ACC112 (cell line): ENCODE data around the gene EPB41L1.

ENCODE experiments used
- H2AFZ ChIP-seq: fragments of 200-600 bp; sonication (generic); one replicate; pipeline ENCODE4 v1.6.0; 2017; ENCODE audit warnings: antibody characterized with exemption, low read length; ENCODE audit not compliant: unreplicated experiment
- H3K27ac ChIP-seq: fragments of 200-600 bp; sonication (generic); 2 replicates; pipeline ENCODE4 v1.5.1; 2014; ENCODE audit warnings: low read depth, mild to moderate bottlenecking, antibody characterized with exemption, low read length, moderate library complexity
- H3K27me3 ChIP-seq: fragments of 200-600 bp; sonication (generic); 2 replicates; pipeline ENCODE4 v1.6.1; 2014; ENCODE audit warnings: mild to moderate bottlenecking, antibody characterized with exemption, low read length, moderate library complexity, mixed read lengths; ENCODE audit not compliant: insufficient read depth
- H3K36me3 ChIP-seq: fragments of 200-600 bp; sonication (generic); 2 replicates; pipeline ENCODE4 v1.6.1; 2016; ENCODE audit warnings: mild to moderate bottlenecking, antibody characterized with exemption, low read length, moderate library complexity, mixed read lengths; ENCODE audit not compliant: insufficient read depth
- H3K4me1 ChIP-seq: fragments of 200-600 bp; sonication (generic); one replicate; pipeline ENCODE4 v1.6.1; 2016; ENCODE audit warnings: low read length, mixed read lengths; ENCODE audit not compliant: insufficient read depth, unreplicated experiment, control insufficient read depth
- H3K4me3 ChIP-seq: fragments of 200-600 bp; sonication (generic); 2 replicates; pipeline ENCODE4 v1.5.1; 2014; ENCODE audit warnings: mild to moderate bottlenecking, low read depth, low read length
- H3K79me2 ChIP-seq: fragments of 200-600 bp; sonication (generic); one replicate; pipeline ENCODE4 v1.6.0; 2016; ENCODE audit warnings: low read length; ENCODE audit not compliant: control insufficient read depth, unreplicated experiment, insufficient read depth

Gene EPB41L1

DNA sequence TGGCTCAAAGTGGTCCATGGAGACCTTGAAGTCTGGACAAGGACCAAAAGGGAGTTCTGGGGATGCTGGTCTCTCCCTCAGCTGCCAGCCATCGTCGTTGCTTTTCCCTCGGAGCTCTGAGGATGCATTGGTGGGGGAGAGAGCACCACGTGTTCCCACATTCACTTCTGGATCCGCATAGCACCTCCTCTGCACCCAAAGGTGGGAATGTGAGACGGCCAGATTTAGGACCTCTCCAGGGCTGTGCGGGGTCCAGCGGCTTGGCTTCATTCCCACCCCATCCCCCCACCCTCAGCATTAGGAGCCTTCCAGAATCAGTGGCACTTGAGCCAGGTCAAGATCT, 1.1 kb downstream of the EPB41L1 start:
- H3K4me1 ChIP-seq: peaks cover 8% of the 10 kb centered on the region
- H3K27ac ChIP-seq: no peak overlapping the region
- no peak overlapping the region for H2AFZ ChIP-seq

DNA sequence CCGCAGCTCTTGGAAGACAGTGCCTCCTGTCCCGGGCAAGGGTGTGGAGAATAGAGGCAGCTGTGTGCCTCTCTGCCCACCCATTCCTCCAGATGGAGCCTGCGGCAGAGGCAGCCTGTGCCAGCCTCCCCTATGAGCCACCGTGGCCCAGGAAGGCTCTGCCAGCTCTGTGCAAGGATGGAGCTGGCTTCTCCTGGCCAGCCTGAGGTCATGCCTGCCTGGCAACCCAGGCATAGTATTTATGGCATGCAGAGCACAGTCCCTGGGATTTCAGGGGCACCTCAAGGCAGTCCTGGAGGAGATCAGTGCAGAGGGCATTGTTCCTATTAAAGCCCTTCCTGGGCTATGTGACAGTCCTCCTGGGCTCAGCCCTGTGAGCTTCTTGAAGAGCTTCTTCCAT, 1.5 kb downstream of the EPB41L1 start:
- Histone ChIP-seq H3K79me2 (no peaks in the 10 kb centered on the region), H2AFZ (no peak overlapping the region), H3K27me3 (no peaks in the 10 kb centered on the region), H3K4me1 (peaks cover 8% of the 10 kb centered on the region), H3K4me3 (no peak overlapping the region), H3K36me3 (no peaks in the 10 kb centered on the region), H3K27ac (no peak overlapping the region)

More for the DNA sequence above, 1.1 kb downstream of the EPB41L1 start:
- no peaks in the 10 kb centered on the region for H3K36me3 ChIP-seq
- H3K27me3 ChIP-seq: no peaks in the 10 kb centered on the region
- no peaks in the 10 kb centered on the region for H3K79me2 ChIP-seq
- H3K4me3 ChIP-seq: peak overlapping the region; percentile 77; the same call in 1 of the 2 replicates

DNA sequence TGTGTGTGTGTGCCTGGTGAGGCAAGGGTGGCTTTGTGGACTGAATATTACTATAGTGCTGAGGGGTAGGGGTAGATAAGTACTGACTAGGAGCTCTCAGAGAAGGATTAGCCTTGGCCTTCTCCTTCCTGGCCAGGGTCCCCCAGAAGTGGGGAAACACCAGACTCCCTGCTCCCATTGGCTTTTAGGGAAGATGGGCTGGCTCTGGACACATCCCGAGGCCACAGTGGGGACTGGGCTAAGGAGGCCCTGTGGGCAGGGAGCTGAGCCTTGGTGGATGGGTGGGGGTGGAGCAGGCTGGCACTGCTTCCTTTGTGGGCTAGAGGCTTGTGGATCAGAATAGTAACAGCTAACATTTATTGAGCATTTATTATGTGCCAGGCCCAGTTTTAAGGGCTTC, 3.1 kb downstream of the EPB41L1 start:
- no peaks in the 10 kb centered on the region for H3K27me3 ChIP-seq
- no peaks in the 10 kb centered on the region for H3K36me3 ChIP-seq
- H2AFZ ChIP-seq: no peak overlapping the region
- no peak overlapping the region for H3K27ac ChIP-seq
- peaks cover 8% of the 10 kb centered on the region for H3K4me1 ChIP-seq
- no peak overlapping the region for H3K4me3 ChIP-seq
- no peaks in the 10 kb centered on the region for H3K79me2 ChIP-seq

DNA sequence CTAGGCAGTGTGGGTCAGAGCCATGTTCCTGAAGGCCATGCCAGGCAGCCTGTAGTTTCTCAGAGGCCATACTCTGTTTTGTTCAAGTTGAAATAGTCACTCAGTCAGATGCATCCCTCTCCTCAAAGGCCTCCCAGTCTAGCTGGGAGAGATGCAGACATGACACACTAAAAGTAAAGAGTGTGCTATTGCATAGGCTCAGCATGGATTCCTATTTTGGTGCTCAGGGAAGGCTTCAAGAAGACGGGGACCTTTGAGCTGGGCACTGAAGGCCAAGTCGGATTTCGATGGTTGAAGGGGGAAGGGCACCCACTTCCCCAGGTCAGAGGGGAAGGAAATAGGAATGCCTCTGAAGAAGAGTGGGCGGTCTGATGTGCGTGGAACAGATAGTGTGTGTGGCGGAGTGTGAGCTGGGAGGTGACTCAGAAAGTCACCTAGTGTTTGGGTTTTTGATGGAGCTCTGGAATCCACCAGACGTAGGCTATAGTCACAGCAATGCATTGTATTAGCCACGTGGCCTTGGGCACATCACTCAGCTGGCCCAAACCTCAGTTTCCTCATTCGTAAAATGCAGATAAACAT, 3.7 kb downstream of the EPB41L1 start:
- Histone ChIP-seq H3K36me3 (no peaks in the 10 kb centered on the region), H2AFZ (no peak overlapping the region), H3K27ac (no peak overlapping the region), H3K4me1 (peaks cover 8% of the 10 kb centered on the region), H3K4me3 (no peak overlapping the region), H3K27me3 (no peaks in the 10 kb centered on the region), H3K79me2 (no peaks in the 10 kb centered on the region)

DNA sequence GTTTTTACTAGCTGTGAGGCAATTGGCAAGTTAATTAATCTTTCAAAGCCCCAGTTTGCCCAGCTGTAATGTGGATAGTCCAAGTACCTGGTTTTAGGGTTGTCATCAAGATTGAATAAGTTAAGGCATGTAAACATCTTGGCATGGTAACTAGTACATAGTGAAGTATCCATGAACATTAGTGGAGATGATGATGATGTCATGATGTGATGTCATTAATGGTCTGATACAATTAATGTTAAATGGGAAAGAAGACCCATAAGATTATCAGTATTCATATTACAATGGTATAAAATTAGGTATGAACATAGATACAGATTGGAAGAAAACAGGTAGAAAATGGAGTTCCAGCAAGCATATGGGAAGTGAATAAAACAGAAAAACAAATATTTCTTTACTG, 5.3 kb downstream of the EPB41L1 start:
- Histone ChIP-seq H3K4me3 (no peak overlapping the region), H3K79me2 (no peaks in the 10 kb centered on the region), H3K27me3 (no peaks in the 10 kb centered on the region), H3K27ac (no peak overlapping the region), H3K36me3 (no peaks in the 10 kb centered on the region), H2AFZ (no peak overlapping the region), H3K4me1 (no peaks in the 10 kb centered on the region)

DNA sequence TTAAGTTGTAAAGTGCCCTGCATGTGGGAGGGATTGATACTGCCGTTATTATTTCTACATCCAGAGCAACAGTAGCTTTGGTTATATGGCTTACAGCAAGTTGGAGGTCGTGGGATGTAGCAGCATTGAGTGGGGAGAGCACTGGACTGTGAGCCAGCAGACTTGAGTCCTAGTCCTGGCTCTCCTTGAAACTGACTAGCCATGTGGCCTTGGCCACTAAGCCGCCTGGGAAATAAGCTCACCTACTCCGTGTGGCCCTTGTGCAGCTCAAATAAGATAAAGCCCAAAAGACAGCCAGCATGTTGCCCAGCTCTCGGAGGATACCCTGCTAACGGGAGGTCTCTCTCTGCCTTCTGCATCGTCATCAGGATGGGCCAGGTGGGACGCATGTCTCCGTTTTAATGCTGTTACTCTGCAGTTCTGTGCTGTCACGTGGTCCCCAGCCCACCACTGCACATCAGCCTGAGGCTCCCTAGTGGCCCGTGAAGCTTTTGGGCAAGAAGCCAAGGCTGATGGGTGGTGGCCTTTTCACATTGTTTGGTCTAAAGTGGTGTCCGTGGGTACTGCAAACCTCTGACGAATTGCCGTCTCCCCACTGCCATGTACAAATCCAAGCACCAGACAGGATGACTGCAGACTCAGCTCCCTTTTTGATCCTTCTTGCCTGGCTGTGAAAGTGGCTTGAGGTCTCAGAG, 7.9 kb downstream of the EPB41L1 start:
- H2AFZ ChIP-seq: no peak overlapping the region
- H3K4me3 ChIP-seq: no peak overlapping the region
- no peaks in the 10 kb centered on the region for H3K36me3 ChIP-seq
- H3K79me2 ChIP-seq: no peaks in the 10 kb centered on the region
- no peaks in the 10 kb centered on the region for H3K27me3 ChIP-seq
- no peak overlapping the region for H3K27ac ChIP-seq
- H3K4me1 ChIP-seq: no peaks in the 10 kb centered on the region

DNA sequence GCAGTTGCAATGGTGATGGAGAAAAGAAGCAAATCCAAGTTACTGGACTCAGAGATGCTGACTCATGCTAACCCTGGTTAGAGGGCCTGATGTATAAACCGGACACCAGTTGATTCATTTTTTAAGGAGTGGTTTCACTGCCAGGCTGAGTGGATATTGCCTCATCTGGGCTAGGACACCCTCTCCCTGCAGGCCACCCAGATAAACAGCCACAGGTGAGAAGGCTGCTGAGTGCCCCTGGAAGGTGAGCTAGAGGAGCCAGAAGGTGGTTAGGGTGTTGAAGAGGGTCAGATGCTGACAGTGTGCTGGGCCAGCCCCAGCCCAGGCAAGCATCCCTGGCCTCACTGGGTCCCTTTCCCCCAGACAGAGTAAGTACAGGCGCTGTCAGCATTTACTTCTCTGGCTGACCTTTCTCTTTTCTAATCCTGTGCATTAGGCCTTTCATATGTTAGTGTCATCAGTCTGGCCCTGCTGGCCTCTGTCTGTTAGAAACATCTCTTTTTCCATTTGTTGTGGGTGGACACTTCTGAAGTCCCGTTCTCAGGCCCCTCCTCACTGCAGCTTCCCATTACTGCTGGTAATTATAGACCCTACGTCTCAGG, 13.5 kb downstream of the EPB41L1 start:
- Histone ChIP-seq H3K4me3 (no peak overlapping the region), H3K4me1 (peaks cover 16% of the 10 kb centered on the region), H2AFZ (no peak overlapping the region), H3K79me2 (no peaks in the 10 kb centered on the region), H3K27ac (peak overlapping the region; percentile 33; the same call in 1 of the 2 replicates), H3K27me3 (no peaks in the 10 kb centered on the region), H3K36me3 (no peaks in the 10 kb centered on the region)

DNA sequence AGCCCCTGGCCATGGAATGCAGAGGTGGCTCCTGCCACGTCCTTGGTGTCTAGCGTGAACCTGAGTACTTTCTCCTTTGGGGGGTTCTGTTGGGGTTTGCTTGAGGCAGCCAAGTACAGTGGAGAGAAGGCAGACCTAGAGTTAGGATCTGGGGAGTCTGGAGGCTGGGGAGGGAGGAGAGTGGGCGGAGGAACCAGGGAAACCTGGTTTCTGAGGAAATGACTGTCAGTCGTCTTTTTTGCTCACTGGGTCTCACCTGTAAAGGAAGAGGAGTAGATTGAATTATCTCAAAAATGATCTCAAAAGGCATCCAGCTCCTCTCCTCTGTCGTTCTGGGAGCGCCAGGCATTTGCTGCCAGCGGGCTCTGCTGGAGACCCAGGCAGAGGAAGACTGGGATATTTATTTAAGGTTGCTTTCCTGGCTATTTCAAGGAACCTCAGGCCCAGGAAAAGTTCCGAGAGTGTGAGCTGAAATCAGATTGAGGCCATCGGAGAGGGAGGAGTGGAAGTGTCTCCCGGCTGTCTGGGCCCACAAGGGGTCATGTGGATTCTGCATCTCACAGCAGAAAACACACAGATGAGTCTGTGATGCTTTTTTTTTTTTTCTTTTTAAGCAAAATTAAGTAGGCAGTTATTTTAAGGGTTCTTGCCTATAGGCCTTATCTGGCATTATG, 16.1 kb downstream of the EPB41L1 start:
- H2AFZ ChIP-seq: no peak overlapping the region
- peaks cover 16% of the 10 kb centered on the region for H3K4me1 ChIP-seq
- no peak overlapping the region for H3K27ac ChIP-seq
- no peaks in the 10 kb centered on the region for H3K79me2 ChIP-seq
- no peak overlapping the region for H3K4me3 ChIP-seq
- H3K27me3 ChIP-seq: no peaks in the 10 kb centered on the region
- no peaks in the 10 kb centered on the region for H3K36me3 ChIP-seq

DNA sequence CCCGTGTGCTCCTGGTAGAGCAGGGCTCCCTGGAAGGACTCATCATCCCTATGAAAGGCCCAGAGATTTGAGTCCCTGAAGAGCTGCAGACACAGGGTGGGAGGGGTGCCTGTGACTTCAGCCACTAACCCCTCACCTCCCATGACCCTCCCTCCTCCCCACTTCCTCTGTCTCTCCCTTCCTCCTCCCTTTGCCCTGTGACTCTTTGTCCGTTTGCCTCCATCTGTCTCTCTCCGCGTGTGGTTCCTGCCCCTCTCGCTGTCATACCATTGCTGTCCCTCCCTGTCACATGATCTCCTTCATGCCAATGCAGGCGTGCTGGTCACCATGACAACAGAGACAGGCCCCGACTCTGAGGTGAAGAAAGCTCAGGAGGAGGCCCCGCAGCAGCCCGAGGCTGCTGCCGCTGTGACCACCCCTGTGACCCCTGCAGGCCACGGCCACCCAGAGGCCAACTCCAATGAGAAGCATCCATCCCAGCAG, 19.0 kb downstream of the EPB41L1 start:
- Histone ChIP-seq H3K4me3 (no peak overlapping the region), H3K79me2 (no peaks in the 10 kb centered on the region), H3K27me3 (no peaks in the 10 kb centered on the region), H3K4me1 (peaks cover 9% of the 10 kb centered on the region), H3K36me3 (no peaks in the 10 kb centered on the region), H3K27ac (no peak overlapping the region), H2AFZ (no peak overlapping the region)

DNA sequence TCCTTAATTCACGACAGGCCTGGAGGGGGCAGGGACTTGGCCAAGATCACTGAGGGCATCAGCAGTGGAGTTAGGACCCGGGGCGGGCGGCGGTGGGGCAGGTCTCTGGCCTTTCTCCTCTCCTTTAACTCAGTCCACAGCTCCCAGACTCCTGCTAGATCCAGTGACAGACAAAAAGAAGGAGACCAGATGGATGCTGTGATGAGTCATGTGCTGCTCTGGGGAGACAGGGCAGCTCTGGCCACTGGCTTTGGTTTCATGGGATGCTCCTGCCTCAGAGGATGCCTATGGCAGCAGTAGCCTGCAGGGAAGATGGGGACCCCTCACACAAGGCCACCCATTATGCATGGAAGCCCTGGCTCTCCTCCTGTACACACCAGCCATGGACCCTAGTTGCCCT, 20.5 kb downstream of the EPB41L1 start:
- Histone ChIP-seq H2AFZ (no peak overlapping the region), H3K79me2 (no peaks in the 10 kb centered on the region), H3K27me3 (no peaks in the 10 kb centered on the region), H3K4me1 (no peaks in the 10 kb centered on the region), H3K27ac (no peak overlapping the region), H3K4me3 (no peak overlapping the region), H3K36me3 (no peaks in the 10 kb centered on the region)
